SU-DHL-6 (cell line): ENCODE measurements around the gene BCL2L13.

Experiments
- H2AFZ ChIP-seq: fragments of 200-600 bp; sonication (generic); 2 replicates; pipeline ENCODE4 v1.6.1; 2014; ENCODE audit warnings: low read depth, mild to moderate bottlenecking, moderate library complexity, mixed read lengths, antibody characterized with exemption, low read length; ENCODE audit not compliant: severe bottlenecking
- H3F3A ChIP-seq: fragments of 200-600 bp; shearing (Covaris generic); 2 replicates; pipeline ENCODE4 v1.6.0; 2016; ENCODE audit warnings: antibody characterized with exemption, mild to moderate bottlenecking; ENCODE audit not compliant: insufficient read depth
- H3K27ac ChIP-seq: fragments of 200-600 bp; sonication (generic); 2 replicates; pipeline ENCODE4 v1.5.1; 2016; ENCODE audit warnings: low read depth, mild to moderate bottlenecking, low read length, moderate library complexity, mixed read lengths
- H3K27me3 ChIP-seq: fragments of 200-600 bp; sonication (generic), shearing (Covaris generic); 2 replicates; pipeline ENCODE4 v1.6.0; 2014; ENCODE audit warnings: mild to moderate bottlenecking, low read length
- H3K36me3 ChIP-seq: fragments of 200-600 bp; sonication (generic); 2 replicates; pipeline ENCODE4 v1.6.1; 2014; ENCODE audit warnings: mild to moderate bottlenecking, low read length, mixed read lengths
- H3K4me2 ChIP-seq: fragments of 300-600, 200-600 bp; shearing (Covaris generic), sonication (generic); 2 replicates; pipeline ENCODE4 v1.6.0; 2014; ENCODE audit warnings: low read length, low read depth, mild to moderate bottlenecking; ENCODE audit not compliant: poor library complexity, severe bottlenecking
- H3K4me3 ChIP-seq: fragments of 200-600 bp; sonication (generic); 2 replicates; pipeline ENCODE4 v1.5.1; 2014; ENCODE audit warnings: antibody characterized with exemption, low read length, mild to moderate bottlenecking, mixed read lengths; ENCODE audit not compliant: insufficient read depth, poor library complexity, severe bottlenecking
- H3K79me2 ChIP-seq: fragments of 200-600 bp; sonication (generic); 2 replicates; pipeline ENCODE4 v1.6.1; 2014; ENCODE audit warnings: mild to moderate bottlenecking, low read length, moderate library complexity; ENCODE audit not compliant: insufficient read depth
- H3K9ac ChIP-seq: fragments of 200-600 bp; sonication (generic); 2 replicates; pipeline ENCODE4 v1.7.0; 2014; ENCODE audit warnings: mild to moderate bottlenecking, low read length
- H3K9me2 ChIP-seq: fragments of 200-600 bp; sonication (generic); replicated peaks from 2 replicates; pipeline ENCODE4 v1.6.1; 2014; ENCODE audit warnings: low read length; ENCODE audit not compliant: insufficient read depth
- H3K9me3 ChIP-seq: fragments of 200-600 bp; sonication (generic); 2 replicates; pipeline ENCODE4 v1.6.1; 2014; ENCODE audit warnings: low read length, mixed read lengths; ENCODE audit not compliant: insufficient read depth
- H4K20me1 ChIP-seq: fragments of 200-600 bp; sonication (generic); 2 replicates; pipeline ENCODE4 v1.6.1; 2014; ENCODE audit warnings: low read depth, mild to moderate bottlenecking, antibody characterized with exemption, low read length, moderate library complexity, mixed read lengths
- CTCF ChIP-seq: fragments of 200-600 bp; sonication (generic); IDR thresholded peaks from one replicate; pipeline ENCODE4 v1.5.1; 2017; ENCODE audit warnings: antibody characterized with exemption, mild to moderate bottlenecking, low read length, moderate library complexity; ENCODE audit not compliant: insufficient read depth, poor library complexity, severe bottlenecking
- EZH2phosphoT487 ChIP-seq: fragments of 200-600 bp; sonication (generic), shearing (Covaris generic); conservative IDR thresholded peaks from 2 replicates; pipeline ENCODE4 v1.6.1; 2018; ENCODE audit warnings: mild to moderate bottlenecking, antibody characterized with exemption, low read length, moderate library complexity, mixed read lengths

BCL2L13 gene

DNA sequence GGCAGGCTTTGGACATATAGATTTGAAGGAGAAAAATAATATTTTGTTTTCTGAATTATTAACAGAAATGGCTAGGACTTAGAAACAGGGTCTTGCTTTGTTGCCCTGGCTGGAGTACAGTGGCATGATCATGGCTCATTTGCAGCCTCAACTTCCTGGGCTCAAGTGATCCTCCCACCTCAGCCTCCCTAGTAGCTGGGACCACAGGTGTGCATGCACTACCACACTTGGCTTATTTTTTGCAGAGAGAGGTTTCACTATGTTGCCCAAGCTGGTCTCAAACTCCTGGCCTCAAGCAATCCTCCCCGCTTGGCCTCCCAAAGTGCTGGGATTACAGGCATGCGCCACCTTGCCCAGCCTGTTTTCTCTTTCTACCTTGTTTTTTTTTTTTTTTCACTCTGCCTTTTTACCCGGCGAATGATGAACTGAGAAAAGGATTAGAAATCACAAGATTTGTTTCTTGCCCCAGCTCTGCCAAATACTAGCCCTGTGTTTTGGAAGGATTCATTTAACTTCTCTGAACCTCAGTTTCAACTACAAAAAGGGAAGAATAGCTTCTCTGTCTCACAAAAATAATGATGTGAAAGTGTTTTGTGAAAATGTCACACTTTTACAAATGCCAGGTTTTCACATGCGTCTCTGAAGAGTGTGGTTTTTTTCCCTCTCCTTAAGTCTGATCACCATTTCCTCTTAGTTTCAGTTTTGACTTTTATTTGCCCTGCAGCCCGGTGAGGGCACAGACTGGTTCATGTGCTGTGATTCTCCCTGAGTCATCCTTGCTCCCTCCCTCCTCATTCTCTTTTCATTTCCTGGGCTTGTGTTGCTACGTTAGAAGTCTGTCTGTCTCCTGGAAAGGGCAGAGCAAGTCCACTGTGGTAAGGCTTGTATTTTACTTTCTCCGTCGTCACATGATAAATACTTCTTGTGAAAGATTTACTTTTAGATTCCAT, 67.7 kb downstream of the BCL2L13 start:
- no peak for TF ChIP-seq EZH2phosphoT487
- TF ChIP-seq CTCF: no peak
- H3K27me3 ChIP-seq: no peaks in the 10 kb centered on the region
- no peak overlapping the region for H3K4me2 ChIP-seq
- no peaks in the 10 kb centered on the region for H3K79me2 ChIP-seq
- no peak overlapping the region for H3K27ac ChIP-seq
- H3K36me3 ChIP-seq: no peaks in the 10 kb centered on the region
- no peaks in the 10 kb centered on the region for H3K9me3 ChIP-seq
- H3F3A ChIP-seq: no peaks in the 10 kb centered on the region
- no peak overlapping the region for H3K4me3 ChIP-seq
- no peak overlapping the region for H2AFZ ChIP-seq
- H4K20me1 ChIP-seq: no peaks in the 10 kb centered on the region
- H3K9ac ChIP-seq: no peak overlapping the region
- no peaks in the 10 kb centered on the region for H3K9me2 ChIP-seq

DNA sequence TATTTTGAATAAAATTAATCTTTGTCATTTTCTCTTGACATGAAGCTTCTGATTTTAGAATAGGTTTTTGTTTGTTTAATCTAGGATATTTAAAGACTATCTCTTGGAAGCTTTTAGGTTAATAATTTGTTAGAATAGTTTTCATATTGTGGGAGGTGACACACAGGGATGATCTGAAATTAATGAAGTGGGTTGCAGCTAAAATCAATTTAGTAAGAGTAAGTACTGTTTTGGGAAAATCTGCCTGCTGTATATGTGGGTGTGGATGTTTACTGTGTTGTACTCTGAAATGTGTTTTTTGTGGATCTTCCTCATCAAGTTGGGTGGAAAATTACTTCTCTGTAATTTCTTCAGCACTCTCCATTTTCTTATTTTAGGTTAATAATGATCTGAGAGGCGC, 68.4 kb downstream of the BCL2L13 start:
- TF ChIP-seq CTCF: no peak
- TF ChIP-seq EZH2phosphoT487: no peak
- no peaks in the 10 kb centered on the region for H3K36me3 ChIP-seq
- no peak overlapping the region for H3K4me3 ChIP-seq
- no peaks in the 10 kb centered on the region for H3K79me2 ChIP-seq
- H3F3A ChIP-seq: no peaks in the 10 kb centered on the region
- no peaks in the 10 kb centered on the region for H3K9me3 ChIP-seq
- no peak overlapping the region for H3K4me2 ChIP-seq
- H3K27me3 ChIP-seq: no peaks in the 10 kb centered on the region
- H3K9me2 ChIP-seq: no peaks in the 10 kb centered on the region
- no peak overlapping the region for H3K27ac ChIP-seq
- no peak overlapping the region for H3K9ac ChIP-seq
- no peak overlapping the region for H2AFZ ChIP-seq
- H4K20me1 ChIP-seq: no peaks in the 10 kb centered on the region

- H3K4me2 ChIP-seq: no peak overlapping the region
- no peaks in the 10 kb centered on the region for H3K9me2 ChIP-seq
- TF ChIP-seq CTCF: no peak
- no peak overlapping the region for H3K27ac ChIP-seq
- H3K4me3 ChIP-seq: no peak overlapping the region
- H3F3A ChIP-seq: no peaks in the 10 kb centered on the region
- no peaks in the 10 kb centered on the region for H3K9me3 ChIP-seq
- H3K27me3 ChIP-seq: no peaks in the 10 kb centered on the region
- H3K36me3 ChIP-seq: no peaks in the 10 kb centered on the region
- no peak overlapping the region for H2AFZ ChIP-seq
- no peaks in the 10 kb centered on the region for H4K20me1 ChIP-seq
- no peaks in the 10 kb centered on the region for H3K79me2 ChIP-seq
- H3K9ac ChIP-seq: no peak overlapping the region
Measured at GRCh38 chr22:17707526-17707925, 69.0 kb downstream of the BCL2L13 start.
